WTC11 (cell line): ENCODE measurements around the gene CCBE1. TPM values are rescaled to one million over a fixed set of nuclear protein-coding genes. Genes with fewer than 3 reads are reported as not detected.

ENCODE experiments used
- ATAC-seq: fragments of 200-7000 bp; cut with Tn5 transposase; 2 replicates; pipeline ENCODE4 v1.10.0; 2021; ENCODE audit warnings: mild to moderate bottlenecking, moderate library complexity
- CTCF ChIA-PET: fragments of 300-600 bp; sonication (Branson Sonifier 250); formaldehyde crosslinking; loops from one replicate; lab custom pipeline; 2021; ENCODE audit warnings: antibody characterized with exemption; lab: Charles Lee
- POLR2A ChIA-PET: fragments of 350-600 bp; sonication (Branson Sonifier 250); formaldehyde crosslinking; loops from one replicate; lab custom pipeline; 2021; ENCODE audit warnings: antibody characterized with exemption; lab: Charles Lee
- DNase-seq: peaks from one replicate; pipeline ENCODE4 v3.0.0; 2021; ENCODE audit warnings: low spot score
- H3K27ac Mint-ChIP-seq: 2 replicates; pipeline ENCODE4 v1.8.0; 2021; ENCODE audit warnings: mixed read lengths
- H3K27me3 Mint-ChIP-seq: 2 replicates; pipeline ENCODE4 v1.8.0; 2021; ENCODE audit warnings: low read depth, mild to moderate bottlenecking, moderate library complexity, mixed read lengths
- H3K36me3 Mint-ChIP-seq: 2 replicates; pipeline ENCODE4 v1.8.0; 2021; ENCODE audit warnings: mixed read lengths
- H3K4me1 Mint-ChIP-seq: 2 replicates; pipeline ENCODE4 v1.8.0; 2022; ENCODE audit warnings: mixed read lengths
- H3K4me3 Mint-ChIP-seq: 2 replicates; pipeline ENCODE4 v1.8.0; 2021; ENCODE audit warnings: mild to moderate bottlenecking, moderate library complexity, mixed read lengths
- H3K9me3 Mint-ChIP-seq: 2 replicates; pipeline ENCODE4 v1.8.0; 2021; ENCODE audit warnings: mixed read lengths
- ATF1 ChIP-seq: sonication (generic); formaldehyde crosslinking; IDR thresholded peaks from 2 replicates; pipeline ENCODE4 v1.8.1; 2023; ENCODE audit warnings: mild to moderate bottlenecking, moderate library complexity, missing genetic modification reagents
- CBFB ChIP-seq: sonication (generic); formaldehyde crosslinking; IDR thresholded peaks from 2 replicates; pipeline ENCODE4 v1.8.1; 2022; ENCODE audit warnings: mild to moderate bottlenecking, low read depth, missing genetic modification reagents
- CREB1 ChIP-seq: sonication (generic); formaldehyde crosslinking; IDR thresholded peaks from 2 replicates; pipeline ENCODE4 v1.8.0; 2023; ENCODE audit warnings: mild to moderate bottlenecking, missing genetic modification reagents
- EMX1 ChIP-seq: fragments of 250-450 bp; sonication (Bioruptor Pico); IDR thresholded peaks from 2 replicates; pipeline ENCODE4 v1.8.0; 2021; ENCODE audit warnings: mild to moderate bottlenecking
- ETV6 ChIP-seq: sonication (generic); formaldehyde crosslinking; IDR thresholded peaks from 2 replicates; pipeline ENCODE4 v1.8.1; 2022; ENCODE audit warnings: mild to moderate bottlenecking, missing genetic modification reagents
- FOXK1 ChIP-seq: sonication (generic); formaldehyde crosslinking; IDR thresholded peaks from 2 replicates; pipeline ENCODE4 v1.8.0; 2022; ENCODE audit warnings: mild to moderate bottlenecking, moderate library complexity, missing genetic modification reagents
- FOXP4 ChIP-seq: sonication (generic); formaldehyde crosslinking; IDR thresholded peaks from 2 replicates; pipeline ENCODE4 v1.8.0; 2022; ENCODE audit warnings: mild to moderate bottlenecking, missing genetic modification reagents
- JAZF1 ChIP-seq: fragments of 250-450 bp; sonication (Bioruptor Pico); IDR thresholded peaks from 2 replicates; pipeline ENCODE4 v1.9.0; 2021; ENCODE audit warnings: moderate library complexity, mild to moderate bottlenecking, inconsistent platforms
- JUN ChIP-seq: sonication (generic); formaldehyde crosslinking; IDR thresholded peaks from 2 replicates; pipeline ENCODE4 v1.8.0; 2023; ENCODE audit warnings: mild to moderate bottlenecking, missing genetic modification reagents
- MAX ChIP-seq: sonication (generic); formaldehyde crosslinking; IDR thresholded peaks from 2 replicates; pipeline ENCODE4 v1.8.0; 2022; ENCODE audit warnings: mild to moderate bottlenecking, missing genetic modification reagents
- MLX ChIP-seq: sonication (generic); formaldehyde crosslinking; IDR thresholded peaks from 2 replicates; pipeline ENCODE4 v1.8.1; 2023; ENCODE audit warnings: mild to moderate bottlenecking, missing genetic modification reagents, moderate library complexity
- NFE2L1 ChIP-seq: sonication (generic); formaldehyde crosslinking; IDR thresholded peaks from 2 replicates; pipeline ENCODE4 v1.8.1; 2023; ENCODE audit warnings: missing genetic modification reagents
- NFYB ChIP-seq: sonication (generic); formaldehyde crosslinking; conservative IDR thresholded peaks from 2 replicates; pipeline ENCODE4 v1.8.0; 2022; ENCODE audit warnings: low read depth, missing genetic modification reagents
- RELA ChIP-seq: sonication (generic); formaldehyde crosslinking; IDR thresholded peaks from 2 replicates; pipeline ENCODE4 v1.8.1; 2022; ENCODE audit warnings: missing genetic modification reagents, mild to moderate bottlenecking, borderline replicate concordance
- RORB ChIP-seq: fragments of 250-450 bp; sonication (Bioruptor Pico); IDR thresholded peaks from 2 replicates; pipeline ENCODE4 v1.9.0; 2021; ENCODE audit warnings: mild to moderate bottlenecking
- SMAD4 ChIP-seq: sonication (generic); formaldehyde crosslinking; IDR thresholded peaks from 2 replicates; pipeline ENCODE4 v1.8.0; 2022; ENCODE audit warnings: mild to moderate bottlenecking, missing genetic modification reagents
- USF1 ChIP-seq: sonication (generic); formaldehyde crosslinking; IDR thresholded peaks from 2 replicates; pipeline ENCODE4 v1.8.0; 2022; ENCODE audit warnings: mild to moderate bottlenecking, missing genetic modification reagents
- ZBTB21 ChIP-seq: sonication (generic); formaldehyde crosslinking; IDR thresholded peaks from 2 replicates; pipeline ENCODE4 v1.8.1; 2023; ENCODE audit warnings: mild to moderate bottlenecking, missing genetic modification reagents, borderline replicate concordance
- ZNF232 ChIP-seq: sonication (generic); formaldehyde crosslinking; IDR thresholded peaks from 2 replicates; pipeline ENCODE4 v1.8.0; 2022; ENCODE audit warnings: mild to moderate bottlenecking, missing genetic modification reagents
- ZNF671 ChIP-seq: fragments of 250-450 bp; sonication (Bioruptor Pico); IDR thresholded peaks from 2 replicates; pipeline ENCODE4 v1.8.0; 2021; ENCODE audit warnings: mild to moderate bottlenecking
- ZSCAN18 ChIP-seq: fragments of 250-450 bp; sonication (Bioruptor Pico); IDR thresholded peaks from 2 replicates; pipeline ENCODE4 v2.1.2; 2022; ENCODE audit warnings: mild to moderate bottlenecking, moderate library complexity
- total RNA-seq: library from RNA; stranded (reverse); gene quantifications from 3 replicates; pipeline ENCODE4 v1.2.3, GENCODE V29; 2021
- TF ChIP-seq, protein P1 (sequence below): sonication (generic); formaldehyde crosslinking; IDR thresholded peaks from 2 replicates; pipeline ENCODE4 v1.8.0; 2022; ENCODE audit warnings: missing genetic modification reagents
- TF ChIP-seq, protein P2 (sequence below): sonication (generic); formaldehyde crosslinking; IDR thresholded peaks from 2 replicates; pipeline ENCODE4 v1.8.0; 2022; ENCODE audit warnings: mild to moderate bottlenecking, missing genetic modification reagents
- TF ChIP-seq, protein P3 (sequence below): sonication (generic); formaldehyde crosslinking; IDR thresholded peaks from 2 replicates; pipeline ENCODE4 v1.8.1; 2023; ENCODE audit warnings: mild to moderate bottlenecking, missing genetic modification reagents, moderate library complexity

Gene CCBE1
- total RNA-seq, 1 experiment from 2014 or later, result 9.7 TPM

DNA sequence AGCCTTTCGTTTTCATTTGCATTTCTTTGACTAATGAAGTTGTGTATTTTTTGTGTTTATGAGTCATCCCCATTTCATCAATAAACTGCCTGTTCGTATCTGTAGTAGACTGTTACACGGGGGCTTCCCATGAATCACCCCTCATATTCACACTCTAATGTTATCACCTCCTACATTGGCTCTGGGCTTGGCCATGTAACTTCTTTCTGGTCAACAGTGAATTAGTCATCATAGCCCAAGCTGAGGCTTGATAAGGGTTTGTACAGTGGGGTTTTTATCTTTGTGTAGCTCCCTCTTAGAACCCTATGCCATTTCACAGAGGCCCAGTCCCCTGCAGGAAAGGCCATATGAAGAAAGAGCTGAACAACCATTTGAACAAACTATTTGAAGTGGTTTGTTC, 151.0 kb downstream of the CCBE1 start (continued):
- TF ChIP-seq, protein P1, sequence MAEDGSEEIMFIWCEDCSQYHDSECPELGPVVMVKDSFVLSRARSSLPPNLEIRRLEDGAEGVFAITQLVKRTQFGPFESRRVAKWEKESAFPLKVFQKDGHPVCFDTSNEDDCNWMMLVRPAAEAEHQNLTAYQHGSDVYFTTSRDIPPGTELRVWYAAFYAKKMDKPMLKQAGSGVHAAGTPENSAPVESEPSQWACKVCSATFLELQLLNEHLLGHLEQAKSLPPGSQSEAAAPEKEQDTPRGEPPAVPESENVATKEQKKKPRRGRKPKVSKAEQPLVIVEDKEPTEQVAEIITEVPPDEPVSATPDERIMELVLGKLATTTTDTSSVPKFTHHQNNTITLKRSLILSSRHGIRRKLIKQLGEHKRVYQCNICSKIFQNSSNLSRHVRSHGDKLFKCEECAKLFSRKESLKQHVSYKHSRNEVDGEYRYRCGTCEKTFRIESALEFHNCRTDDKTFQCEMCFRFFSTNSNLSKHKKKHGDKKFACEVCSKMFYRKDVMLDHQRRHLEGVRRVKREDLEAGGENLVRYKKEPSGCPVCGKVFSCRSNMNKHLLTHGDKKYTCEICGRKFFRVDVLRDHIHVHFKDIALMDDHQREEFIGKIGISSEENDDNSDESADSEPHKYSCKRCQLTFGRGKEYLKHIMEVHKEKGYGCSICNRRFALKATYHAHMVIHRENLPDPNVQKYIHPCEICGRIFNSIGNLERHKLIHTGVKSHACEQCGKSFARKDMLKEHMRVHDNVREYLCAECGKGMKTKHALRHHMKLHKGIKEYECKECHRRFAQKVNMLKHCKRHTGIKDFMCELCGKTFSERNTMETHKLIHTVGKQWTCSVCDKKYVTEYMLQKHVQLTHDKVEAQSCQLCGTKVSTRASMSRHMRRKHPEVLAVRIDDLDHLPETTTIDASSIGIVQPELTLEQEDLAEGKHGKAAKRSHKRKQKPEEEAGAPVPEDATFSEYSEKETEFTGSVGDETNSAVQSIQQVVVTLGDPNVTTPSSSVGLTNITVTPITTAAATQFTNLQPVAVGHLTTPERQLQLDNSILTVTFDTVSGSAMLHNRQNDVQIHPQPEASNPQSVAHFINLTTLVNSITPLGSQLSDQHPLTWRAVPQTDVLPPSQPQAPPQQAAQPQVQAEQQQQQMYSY (CRISPR knock-in tag), result no peak
- TF ChIP-seq NFYB (CRISPR knock-in tag), result no peak

DNA sequence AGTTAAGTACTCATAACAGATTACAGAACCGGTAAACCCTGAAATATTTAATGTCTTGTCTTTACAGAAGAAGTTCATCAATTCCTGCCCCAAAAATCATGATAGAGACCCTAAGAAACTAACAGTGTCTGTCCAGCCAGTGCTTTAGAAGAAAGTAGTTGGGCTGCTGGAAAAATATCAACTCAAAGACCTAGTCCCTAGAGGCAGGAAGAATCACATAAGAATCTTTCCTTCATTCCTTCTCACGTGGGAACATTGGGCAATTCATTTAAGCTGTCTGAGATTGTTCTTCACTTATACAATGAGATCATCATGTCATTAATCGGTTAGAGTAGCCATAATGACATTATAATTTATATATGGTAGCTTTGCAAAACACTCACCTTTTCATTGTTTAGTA, 156.4 kb downstream of the CCBE1 start:
- DNase-seq (no peak), ATAC-seq (no peak)
- H3K4me1 Mint-ChIP-seq, result peaks cover 6% of the 10 kb centered on the region; the same call in 1 of the 2 replicates
- no peak for TF ChIP-seq CBFB (CRISPR knock-in tag)
- no peak for TF ChIP-seq FOXK1 (CRISPR knock-in tag)
- TF ChIP-seq EMX1, result no peak
- TF ChIP-seq, protein P2, sequence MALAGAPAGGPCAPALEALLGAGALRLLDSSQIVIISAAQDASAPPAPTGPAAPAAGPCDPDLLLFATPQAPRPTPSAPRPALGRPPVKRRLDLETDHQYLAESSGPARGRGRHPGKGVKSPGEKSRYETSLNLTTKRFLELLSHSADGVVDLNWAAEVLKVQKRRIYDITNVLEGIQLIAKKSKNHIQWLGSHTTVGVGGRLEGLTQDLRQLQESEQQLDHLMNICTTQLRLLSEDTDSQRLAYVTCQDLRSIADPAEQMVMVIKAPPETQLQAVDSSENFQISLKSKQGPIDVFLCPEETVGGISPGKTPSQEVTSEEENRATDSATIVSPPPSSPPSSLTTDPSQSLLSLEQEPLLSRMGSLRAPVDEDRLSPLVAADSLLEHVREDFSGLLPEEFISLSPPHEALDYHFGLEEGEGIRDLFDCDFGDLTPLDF (CRISPR knock-in tag), result no peak
- TF ChIP-seq MLX (CRISPR knock-in tag), result no peak
- TF ChIP-seq FOXP4 (CRISPR knock-in tag), result no peak
- TF ChIP-seq RORB (CRISPR knock-in tag), result no peak
- no peak for TF ChIP-seq NFE2L1
- TF ChIP-seq ETV6 (CRISPR knock-in tag), result no peak
- no peak for TF ChIP-seq SMAD4 (CRISPR knock-in tag)
- TF ChIP-seq RELA (CRISPR knock-in tag), result no peak
- TF ChIP-seq USF1 (CRISPR knock-in tag), result no peak
- CTCF ChIA-PET, result no interaction called here
- no peaks in the 10 kb centered on the region for H3K9me3 Mint-ChIP-seq
- no peak overlapping the region for H3K4me3 Mint-ChIP-seq
- no peaks in the 10 kb centered on the region for H3K27me3 Mint-ChIP-seq
- POLR2A ChIA-PET, result no interaction called here
- no peaks in the 10 kb centered on the region for H3K36me3 Mint-ChIP-seq
- H3K27ac Mint-ChIP-seq, result no peak overlapping the region

DNA sequence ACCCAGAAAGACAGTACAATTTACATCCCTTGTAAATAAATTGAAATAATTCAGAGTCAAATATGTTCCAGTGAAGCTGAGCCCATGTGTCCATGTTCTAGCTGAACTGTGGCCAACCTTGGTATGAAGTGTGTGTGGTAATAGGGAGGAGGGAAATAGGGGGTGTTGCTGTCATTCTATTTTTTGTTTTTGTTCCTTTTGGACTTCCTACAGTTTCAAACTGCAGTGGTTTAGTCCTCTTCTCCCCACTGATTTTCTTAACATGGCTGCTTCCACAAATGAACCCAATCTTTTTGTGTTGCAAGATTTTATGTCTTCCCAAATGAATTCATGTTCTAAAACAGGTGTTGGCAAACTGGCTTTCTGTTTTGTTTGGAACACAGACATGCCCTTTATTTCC, 156.9 kb downstream of the CCBE1 start:
- CTCF ChIA-PET, result no interaction called here
- H3K4me1 Mint-ChIP-seq, result peaks cover 6% of the 10 kb centered on the region; the same call in 1 of the 2 replicates
- ATAC-seq (no peak), DNase-seq (no peak)
- no peaks in the 10 kb centered on the region for H3K36me3 Mint-ChIP-seq
- no peak overlapping the region for H3K27ac Mint-ChIP-seq
- no peak overlapping the region for H3K4me3 Mint-ChIP-seq
- H3K27me3 Mint-ChIP-seq, result no peaks in the 10 kb centered on the region
- POLR2A ChIA-PET, result no interaction called here
- no peaks in the 10 kb centered on the region for H3K9me3 Mint-ChIP-seq
- TF ChIP-seq ZBTB21 (no peak), SMAD4 (CRISPR knock-in tag) (no peak), CREB1 (no peak), MAX (CRISPR knock-in tag) (no peak), CBFB (CRISPR knock-in tag) (no peak), ZNF671 (no peak), RELA (CRISPR knock-in tag) (no peak), JUN (CRISPR knock-in tag) (no peak), ZNF232 (CRISPR knock-in tag) (no peak), ATF1 (no peak), ZSCAN18 (no peak), JAZF1 (CRISPR knock-in tag) (no peak)
- TF ChIP-seq, protein P3, sequence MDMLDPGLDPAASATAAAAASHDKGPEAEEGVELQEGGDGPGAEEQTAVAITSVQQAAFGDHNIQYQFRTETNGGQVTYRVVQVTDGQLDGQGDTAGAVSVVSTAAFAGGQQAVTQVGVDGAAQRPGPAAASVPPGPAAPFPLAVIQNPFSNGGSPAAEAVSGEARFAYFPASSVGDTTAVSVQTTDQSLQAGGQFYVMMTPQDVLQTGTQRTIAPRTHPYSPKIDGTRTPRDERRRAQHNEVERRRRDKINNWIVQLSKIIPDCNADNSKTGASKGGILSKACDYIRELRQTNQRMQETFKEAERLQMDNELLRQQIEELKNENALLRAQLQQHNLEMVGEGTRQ (CRISPR knock-in tag), result no peak
